Measurements from ENCODE around the gene KRTAP10-9. TPM values are rescaled to one million over a fixed set of nuclear protein-coding genes. Genes with fewer than 3 reads are reported as not detected.
"Not testable (repeated sequence)": the region's sequence is repeated elsewhere in the genome, so short reads cannot be mapped to it uniquely, and the experiment has no call there.

Gene KRTAP10-9
- total RNA-seq, 2 donors from 2014 or later, result not detected

DNA sequence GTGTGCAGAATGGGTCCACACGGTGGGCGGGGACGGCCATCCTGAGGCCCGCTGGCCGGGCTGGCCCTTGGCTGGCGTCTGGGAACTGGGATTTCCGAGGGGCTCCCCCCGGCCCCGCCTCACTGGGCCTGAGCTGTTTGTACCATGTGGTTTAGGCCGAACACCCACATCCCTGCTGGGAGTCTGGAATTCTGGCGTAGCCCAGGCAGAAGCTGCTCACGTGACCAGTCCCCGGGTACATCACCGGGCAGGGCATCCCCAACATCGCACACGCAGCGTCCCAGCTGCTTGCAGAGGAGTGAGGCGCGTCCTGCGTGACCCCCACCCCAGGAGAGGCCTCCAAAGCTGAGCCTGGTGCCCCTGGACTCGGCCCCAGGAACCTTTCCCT lies 24.4 kb upstream of the KRTAP10-9 start:
- H3K4me1 Mint-ChIP-seq, result no peaks in the 10 kb centered on the region
- H3K27ac Mint-ChIP-seq, result no peak overlapping the region
- ATAC-seq (replicated peaks), result no peak
- no peaks in the 10 kb centered on the region for H3K36me3 Mint-ChIP-seq (ENCODE audit: low read depth)
- H3K4me3 Mint-ChIP-seq, result no peak overlapping the region
- H3K9me3 Mint-ChIP-seq, result peaks cover 8% of the 10 kb centered on the region
- H3K27me3 Mint-ChIP-seq, result peaks cover 4% of the 10 kb centered on the region

- Mint-ChIP-seq H3K36me3 (ENCODE audit: low read depth) (no peaks in the 10 kb centered on the region), H3K9me3 (peaks cover 8% of the 10 kb centered on the region), H3K4me3 (no peak overlapping the region), H3K27ac (no peak overlapping the region), H3K27me3 (peaks cover 4% of the 10 kb centered on the region), H3K4me1 (no peaks in the 10 kb centered on the region)
- ATAC-seq (replicated peaks), result no peak
Measured at GRCh38 chr21:44603109-44603875, 23.6 kb upstream of the KRTAP10-9 start.

- Mint-ChIP-seq H3K4me1 (no peaks in the 10 kb centered on the region), H3K4me3 (no peak overlapping the region), H3K9me3 (peaks cover 6% of the 10 kb centered on the region), H3K27me3 (no peaks in the 10 kb centered on the region), H3K27ac (no peak overlapping the region), H3K36me3 (ENCODE audit: low read depth) (no peaks in the 10 kb centered on the region)
- no peak for ATAC-seq (replicated peaks)
Measured at GRCh38 chr21:44603911-44604310, 23.0 kb upstream of the KRTAP10-9 start.

DNA sequence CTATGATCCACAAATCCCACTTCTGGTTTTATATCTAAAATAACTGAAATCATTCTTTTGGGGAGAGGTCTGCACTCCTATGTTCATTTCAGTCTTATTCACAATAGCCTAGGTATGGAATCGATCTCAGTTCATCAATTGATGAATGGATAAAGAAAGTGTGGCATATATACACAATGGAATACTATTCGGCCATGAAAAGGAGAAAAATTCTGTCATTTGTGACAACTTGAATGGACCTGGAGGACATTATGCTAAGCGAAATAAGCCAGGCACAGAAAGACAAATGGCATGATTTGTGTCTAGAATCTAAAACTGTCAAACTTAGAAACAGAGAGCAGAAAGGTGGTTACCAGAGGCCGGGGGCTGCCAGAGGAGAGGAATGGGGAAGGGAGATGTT lies 20.4 kb upstream of the KRTAP10-9 start:
- Mint-ChIP-seq H3K27ac (no peak overlapping the region), H3K4me1 (no peaks in the 10 kb centered on the region), H3K4me3 (no peak overlapping the region), H3K9me3 (peaks cover 22% of the 10 kb centered on the region), H3K27me3 (no peaks in the 10 kb centered on the region), H3K36me3 (ENCODE audit: low read depth) (no peaks in the 10 kb centered on the region)
- no peak for ATAC-seq (replicated peaks)

- no peak overlapping the region for H3K27ac Mint-ChIP-seq
- H3K4me3 Mint-ChIP-seq, result no peak overlapping the region
- no peaks in the 10 kb centered on the region for H3K27me3 Mint-ChIP-seq
- H3K36me3 Mint-ChIP-seq (ENCODE audit: low read depth), result no peaks in the 10 kb centered on the region
- H3K9me3 Mint-ChIP-seq, result peaks cover 22% of the 10 kb centered on the region
- no peaks in the 10 kb centered on the region for H3K4me1 Mint-ChIP-seq
- ATAC-seq (replicated peaks), result no peak
Measured at GRCh38 chr21:44609193-44609592, 17.7 kb upstream of the KRTAP10-9 start.

DNA sequence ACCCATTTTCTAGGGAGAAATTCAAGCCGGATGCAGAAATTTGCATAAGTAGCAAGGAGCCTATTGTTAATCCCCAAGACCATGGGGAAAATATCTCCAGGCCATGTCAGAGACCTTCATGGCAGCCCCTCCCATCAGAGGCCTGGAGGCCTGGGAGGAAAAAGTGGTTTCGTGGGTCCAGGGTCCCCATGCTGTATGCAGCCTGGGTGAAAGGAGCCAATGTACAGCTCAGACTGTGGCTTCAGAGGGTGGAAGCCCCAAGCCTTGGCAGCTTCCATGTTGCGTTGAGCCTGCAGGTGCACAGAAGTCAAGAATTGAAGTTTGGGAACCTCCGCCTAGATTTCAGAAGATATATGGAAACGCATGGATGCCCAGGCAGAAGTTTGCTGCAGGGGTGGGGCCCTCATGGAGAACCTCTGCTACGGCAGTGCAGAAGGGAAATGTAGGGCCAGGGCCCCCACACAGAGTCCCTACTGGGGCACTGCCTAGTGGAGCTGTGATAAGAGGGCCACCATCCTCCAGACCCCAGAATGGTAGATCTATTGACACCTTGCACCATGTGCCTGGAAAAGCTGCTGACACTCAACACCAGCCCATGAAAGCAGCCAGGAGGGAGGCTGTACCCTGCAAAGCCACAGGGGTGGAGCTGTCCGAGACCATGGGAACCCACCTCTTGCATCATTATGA lies 16.6 kb upstream of the KRTAP10-9 start:
- H3K27me3 Mint-ChIP-seq; H3K4me3 Mint-ChIP-seq; ATAC-seq (replicated peaks); H3K36me3 Mint-ChIP-seq (ENCODE audit: low read depth); H3K27ac Mint-ChIP-seq; H3K4me1 Mint-ChIP-seq: not testable (repeated sequence)
- H3K9me3 Mint-ChIP-seq, result peaks cover 22% of the 10 kb centered on the region

DNA sequence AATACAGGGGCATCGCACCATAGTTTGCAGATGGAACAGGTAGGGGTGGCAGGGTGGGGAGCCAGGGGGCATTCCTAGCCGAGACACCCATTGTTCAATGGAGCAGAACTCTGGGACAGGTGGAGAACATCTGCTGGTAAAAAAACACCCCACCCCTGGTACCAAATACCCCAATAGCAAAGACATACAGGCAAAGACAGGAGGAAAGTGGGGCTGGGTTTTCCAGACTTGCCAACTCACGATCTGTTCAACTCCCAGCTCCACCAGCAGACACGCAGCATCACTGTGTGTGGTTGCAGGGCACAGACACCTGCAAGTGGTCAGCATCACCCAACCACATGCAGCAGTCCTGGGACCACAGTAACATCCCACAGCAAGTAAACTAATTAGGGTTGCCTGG lies 15.3 kb upstream of the KRTAP10-9 start:
- Mint-ChIP-seq H3K36me3 (ENCODE audit: low read depth) (no peaks in the 10 kb centered on the region), H3K4me3 (no peak overlapping the region), H3K27ac (no peak overlapping the region), H3K27me3 (no peaks in the 10 kb centered on the region), H3K4me1 (no peaks in the 10 kb centered on the region), H3K9me3 (peaks cover 20% of the 10 kb centered on the region)
- no peak for ATAC-seq (replicated peaks)

GRCh38 chr21:44612029-44612486 lies 14.8 kb upstream of the KRTAP10-9 start, which contains the start of gene KRTAP10-8:
TSS of gene KRTAP10-8 (plus strand) at chr21:44612079. CDS start at chr21:44612101, 22 bp downstream.
- Mint-ChIP-seq H3K4me3 (no peak within 1 kb of the TSS), H3K27ac (no peak within 1 kb of the TSS), H3K27me3 (no peaks in the 10 kb centered on the region), H3K36me3 (ENCODE audit: low read depth) (no peaks in the 10 kb centered on the region), H3K9me3 (peaks cover 19% of the 10 kb centered on the region), H3K4me1 (no peaks in the 10 kb centered on the region)
- ATAC-seq (replicated peaks), result no peak

DNA sequence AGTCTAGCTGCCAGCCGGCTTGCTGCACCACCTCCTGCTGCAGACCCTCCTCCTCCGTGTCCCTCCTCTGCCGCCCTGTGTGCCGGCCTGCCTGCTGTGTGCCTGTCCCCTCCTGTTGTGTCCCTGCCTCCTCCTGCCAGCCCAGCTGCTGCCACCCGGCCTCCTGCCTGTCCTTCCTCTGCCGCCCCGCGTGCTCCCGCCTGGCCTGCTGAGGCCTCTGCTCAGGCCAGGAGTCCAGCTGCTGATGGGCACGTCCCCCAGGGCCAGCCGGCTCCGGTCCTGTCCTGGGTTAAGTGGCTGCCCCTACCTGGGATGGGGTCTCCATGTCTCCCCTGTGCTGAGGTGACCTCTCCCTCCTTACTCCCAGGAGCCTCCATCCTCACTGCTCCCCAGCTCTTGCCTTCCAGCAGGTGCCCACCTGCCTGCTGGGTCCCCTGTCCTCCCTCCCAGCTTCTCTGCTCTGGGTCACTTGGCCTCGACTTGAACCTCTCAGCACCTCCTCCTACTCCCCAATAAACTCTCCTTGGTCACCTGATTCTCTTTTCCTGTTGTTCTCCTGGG lies 14.1 kb upstream of the KRTAP10-9 start:
- Mint-ChIP-seq H3K27me3 (no peaks in the 10 kb centered on the region), H3K4me1 (no peaks in the 10 kb centered on the region), H3K4me3 (no peak overlapping the region), H3K27ac (no peak overlapping the region), H3K9me3 (peaks cover 19% of the 10 kb centered on the region), H3K36me3 (ENCODE audit: low read depth) (no peaks in the 10 kb centered on the region)
- ATAC-seq (replicated peaks), result no peak

- H3K4me3 Mint-ChIP-seq, result no peak overlapping the region
- no peaks in the 10 kb centered on the region for H3K36me3 Mint-ChIP-seq (ENCODE audit: low read depth)
- H3K27ac Mint-ChIP-seq, result no peak overlapping the region
- ATAC-seq (replicated peaks), result no peak
- H3K4me1 Mint-ChIP-seq, result peaks cover 2% of the 10 kb centered on the region
- H3K27me3 Mint-ChIP-seq, result no peaks in the 10 kb centered on the region
- peaks cover 19% of the 10 kb centered on the region for H3K9me3 Mint-ChIP-seq
Measured at GRCh38 chr21:44613386-44614155, 13.3 kb upstream of the KRTAP10-9 start.

- Mint-ChIP-seq H3K27ac (no peak overlapping the region), H3K36me3 (ENCODE audit: low read depth) (no peaks in the 10 kb centered on the region), H3K9me3 (peaks cover 20% of the 10 kb centered on the region), H3K27me3 (no peaks in the 10 kb centered on the region), H3K4me3 (no peak overlapping the region), H3K4me1 (peaks cover 9% of the 10 kb centered on the region)
- no peak for ATAC-seq (replicated peaks)
Measured at GRCh38 chr21:44614161-44614631, 12.7 kb upstream of the KRTAP10-9 start.

GRCh38 chr21:44614961-44615391 lies 11.9 kb upstream of the KRTAP10-9 start:
- H3K9me3 Mint-ChIP-seq, result peaks cover 21% of the 10 kb centered on the region
- H3K36me3 Mint-ChIP-seq (ENCODE audit: low read depth), result no peaks in the 10 kb centered on the region

DNA sequence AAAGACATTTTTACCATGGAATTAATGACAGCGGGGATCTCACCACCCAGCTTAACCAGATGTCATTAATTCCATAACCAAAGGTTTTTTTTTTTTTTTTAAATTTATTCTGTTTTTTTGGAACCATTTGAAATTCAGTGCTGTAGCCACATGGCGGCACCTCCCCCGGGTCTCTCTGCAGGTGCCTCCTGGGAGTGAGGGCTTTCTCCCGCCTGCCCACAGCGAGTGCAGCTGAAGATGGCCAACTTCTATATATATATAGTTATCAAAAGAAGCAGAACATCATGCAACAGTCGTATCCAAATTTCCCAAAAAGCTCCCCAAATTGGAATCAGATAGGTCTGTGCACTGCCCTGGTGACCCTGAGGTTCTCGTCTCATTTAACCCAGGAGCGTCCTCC lies 11.4 kb upstream of the KRTAP10-9 start:
- ATAC-seq (replicated peaks), result no peak
- H3K4me3 Mint-ChIP-seq, result no peak overlapping the region
- H3K9me3 Mint-ChIP-seq, result peaks cover 24% of the 10 kb centered on the region
- H3K4me1 Mint-ChIP-seq, result peaks cover 15% of the 10 kb centered on the region
- no peaks in the 10 kb centered on the region for H3K36me3 Mint-ChIP-seq (ENCODE audit: low read depth)
- no peak overlapping the region for H3K27ac Mint-ChIP-seq
- no peaks in the 10 kb centered on the region for H3K27me3 Mint-ChIP-seq

More at GRCh38 chr21:44614961-44615391, 11.9 kb upstream of the KRTAP10-9 start:
- no peak for ATAC-seq (replicated peaks)
- Mint-ChIP-seq H3K27ac (no peak overlapping the region), H3K27me3 (no peaks in the 10 kb centered on the region), H3K4me3 (no peak overlapping the region), H3K4me1 (peaks cover 15% of the 10 kb centered on the region)

DNA sequence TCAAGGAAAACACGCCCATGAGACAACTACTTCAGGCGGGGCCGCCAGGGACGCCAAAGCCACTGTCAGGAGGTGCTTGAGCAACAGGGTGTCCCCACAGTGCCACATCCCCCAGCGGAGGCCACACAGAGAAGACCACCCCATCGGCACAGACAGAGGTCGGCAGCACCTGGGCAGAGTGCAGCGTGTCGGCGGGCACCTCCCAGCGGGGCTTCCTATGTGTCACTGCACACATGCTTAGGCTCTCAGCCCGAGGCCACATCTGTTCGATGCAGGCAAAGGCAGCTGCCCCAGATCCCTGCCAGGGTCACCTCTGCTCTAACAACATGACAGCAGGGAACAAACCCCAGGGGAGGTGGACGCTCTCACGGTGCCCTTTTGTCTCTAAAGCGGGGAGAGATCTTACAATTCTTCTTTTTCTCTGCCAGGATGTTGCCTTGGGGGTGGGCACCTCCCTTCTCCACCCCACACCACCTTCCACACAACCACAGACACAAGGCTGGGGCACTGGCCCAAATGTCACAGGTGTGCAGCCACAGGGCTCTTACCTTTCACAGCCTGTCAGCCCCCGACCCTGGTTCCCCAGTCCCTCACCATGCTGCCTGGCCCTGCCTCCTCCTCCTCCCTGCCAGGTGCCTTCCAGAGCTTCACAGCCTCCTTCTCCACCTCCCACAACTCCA lies 10.8 kb upstream of the KRTAP10-9 start:
- ATAC-seq (replicated peaks), result no peak
- Mint-ChIP-seq H3K27me3 (no peaks in the 10 kb centered on the region), H3K36me3 (ENCODE audit: low read depth) (no peaks in the 10 kb centered on the region)

More for the DNA sequence above, 10.8 kb upstream of the KRTAP10-9 start:
- peaks cover 25% of the 10 kb centered on the region for H3K9me3 Mint-ChIP-seq
- peak overlapping the region; percentile 16 for H3K27ac Mint-ChIP-seq
- no peak overlapping the region for H3K4me3 Mint-ChIP-seq
- H3K4me1 Mint-ChIP-seq, result peaks cover 15% of the 10 kb centered on the region
